ENCODE measurements around the gene MTMR12. TPM values are rescaled to one million over a fixed set of nuclear protein-coding genes. Genes with fewer than 3 reads are reported as not detected.

The MTMR12 gene
- total RNA-seq, 1 donor from 2014 or later = 20.4 TPM

GRCh38 chr5:32355686-32356085, 42.9 kb upstream of the MTMR12 start:
- Mint-ChIP-seq H3K9me3 (ENCODE audit: low read depth) (no peaks in the 10 kb centered on the region), H3K4me3 (ENCODE audit: unreplicated experiment) (no peak overlapping the region), H3K27ac (ENCODE audit: unreplicated experiment) (no peak overlapping the region), H3K27me3 (ENCODE audit: low read depth) (no peaks in the 10 kb centered on the region), H3K36me3 (ENCODE audit: low read depth) (peaks cover 14% of the 10 kb centered on the region), H3K4me1 (ENCODE audit: low read depth) (peaks cover 13% of the 10 kb centered on the region)
- DNase-seq (ENCODE audit: low spot score) = no peak
- no peak for TF ChIP-seq CTCF (IDR thresholded peaks at IDR 0.05)

GRCh38 chr5:32353420-32353819, 40.7 kb upstream of the MTMR12 start:
- no peak for DNase-seq (ENCODE audit: low spot score)
- H3K36me3 Mint-ChIP-seq (ENCODE audit: low read depth) = peaks cover 14% of the 10 kb centered on the region
- no peaks in the 10 kb centered on the region for H3K9me3 Mint-ChIP-seq (ENCODE audit: low read depth)
- H3K4me1 Mint-ChIP-seq (ENCODE audit: low read depth) = peaks cover 13% of the 10 kb centered on the region
- H3K27ac Mint-ChIP-seq (ENCODE audit: unreplicated experiment) = no peak overlapping the region
- H3K4me3 Mint-ChIP-seq (ENCODE audit: unreplicated experiment) = no peak overlapping the region
- no peak for TF ChIP-seq CTCF (IDR thresholded peaks at IDR 0.05)
- H3K27me3 Mint-ChIP-seq (ENCODE audit: low read depth) = no peaks in the 10 kb centered on the region

GRCh38 chr5:32352685-32353084, 39.9 kb upstream of the MTMR12 start:
- no peak overlapping the region for H3K4me3 Mint-ChIP-seq (ENCODE audit: unreplicated experiment)
- peaks cover 12% of the 10 kb centered on the region for H3K36me3 Mint-ChIP-seq (ENCODE audit: low read depth)
- H3K4me1 Mint-ChIP-seq (ENCODE audit: low read depth) = peaks cover 13% of the 10 kb centered on the region
- no peak overlapping the region for H3K27ac Mint-ChIP-seq (ENCODE audit: unreplicated experiment)
- no peaks in the 10 kb centered on the region for H3K27me3 Mint-ChIP-seq (ENCODE audit: low read depth)
- no peak for DNase-seq (ENCODE audit: low spot score)
- no peak for TF ChIP-seq CTCF (IDR thresholded peaks at IDR 0.05)
- peaks cover under 1% of the 10 kb centered on the region for H3K9me3 Mint-ChIP-seq (ENCODE audit: low read depth)

- no peak overlapping the region for H3K27ac Mint-ChIP-seq (ENCODE audit: unreplicated experiment)
- H3K27me3 Mint-ChIP-seq (ENCODE audit: low read depth) = no peaks in the 10 kb centered on the region
- no peaks in the 10 kb centered on the region for H3K36me3 Mint-ChIP-seq (ENCODE audit: low read depth)
- no peak for TF ChIP-seq CTCF (IDR thresholded peaks at IDR 0.05)
- H3K4me3 Mint-ChIP-seq (ENCODE audit: unreplicated experiment) = no peak overlapping the region
- DNase-seq (ENCODE audit: low spot score) = no peak
- peaks cover 4% of the 10 kb centered on the region for H3K4me1 Mint-ChIP-seq (ENCODE audit: low read depth)
- H3K9me3 Mint-ChIP-seq (ENCODE audit: low read depth) = peaks cover 9% of the 10 kb centered on the region
Observed at GRCh38 chr5:32346869-32347268, 34.1 kb upstream of the MTMR12 start.

GRCh38 chr5:32343058-32343672, 30.4 kb upstream of the MTMR12 start:
- Mint-ChIP-seq H3K36me3 (ENCODE audit: low read depth) (peaks cover 5% of the 10 kb centered on the region), H3K4me1 (ENCODE audit: low read depth) (no peaks in the 10 kb centered on the region), H3K27me3 (ENCODE audit: low read depth) (no peaks in the 10 kb centered on the region), H3K9me3 (ENCODE audit: low read depth) (peaks cover 25% of the 10 kb centered on the region), H3K27ac (ENCODE audit: unreplicated experiment) (no peak overlapping the region), H3K4me3 (ENCODE audit: unreplicated experiment) (no peak overlapping the region)
- no peak for DNase-seq (ENCODE audit: low spot score)
- no peak for TF ChIP-seq CTCF (IDR thresholded peaks at IDR 0.05)
